Medulla oblongata (tissue), 1 donor: Measurements from ENCODE around the gene MSL3.
A peak's percentile ranks its signal among the peaks of the same experiment; 100 is the strongest.

Experiments
- DNase-seq: peaks from one replicate; pipeline ENCODE4 v3.0.0-alpha.2; 2015; ENCODE audit errors: extremely low spot score

Gene MSL3

DNA sequence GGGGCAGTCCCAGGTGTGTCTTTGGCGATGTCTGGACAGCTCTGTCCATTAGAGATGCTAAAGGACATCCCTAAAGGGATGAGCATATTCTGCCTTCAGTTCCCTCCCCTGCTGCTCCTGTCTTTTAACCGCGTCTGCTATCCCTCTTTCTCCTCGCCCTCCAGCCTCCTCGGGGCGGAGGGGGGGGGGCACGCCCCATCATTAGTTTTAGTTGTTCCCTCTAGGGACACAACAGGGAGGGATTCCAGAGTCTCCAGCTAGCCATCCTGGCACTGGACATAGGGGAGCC is 1.1 kb downstream of the MSL3 start:
- no peak for DNase-seq

DNA sequence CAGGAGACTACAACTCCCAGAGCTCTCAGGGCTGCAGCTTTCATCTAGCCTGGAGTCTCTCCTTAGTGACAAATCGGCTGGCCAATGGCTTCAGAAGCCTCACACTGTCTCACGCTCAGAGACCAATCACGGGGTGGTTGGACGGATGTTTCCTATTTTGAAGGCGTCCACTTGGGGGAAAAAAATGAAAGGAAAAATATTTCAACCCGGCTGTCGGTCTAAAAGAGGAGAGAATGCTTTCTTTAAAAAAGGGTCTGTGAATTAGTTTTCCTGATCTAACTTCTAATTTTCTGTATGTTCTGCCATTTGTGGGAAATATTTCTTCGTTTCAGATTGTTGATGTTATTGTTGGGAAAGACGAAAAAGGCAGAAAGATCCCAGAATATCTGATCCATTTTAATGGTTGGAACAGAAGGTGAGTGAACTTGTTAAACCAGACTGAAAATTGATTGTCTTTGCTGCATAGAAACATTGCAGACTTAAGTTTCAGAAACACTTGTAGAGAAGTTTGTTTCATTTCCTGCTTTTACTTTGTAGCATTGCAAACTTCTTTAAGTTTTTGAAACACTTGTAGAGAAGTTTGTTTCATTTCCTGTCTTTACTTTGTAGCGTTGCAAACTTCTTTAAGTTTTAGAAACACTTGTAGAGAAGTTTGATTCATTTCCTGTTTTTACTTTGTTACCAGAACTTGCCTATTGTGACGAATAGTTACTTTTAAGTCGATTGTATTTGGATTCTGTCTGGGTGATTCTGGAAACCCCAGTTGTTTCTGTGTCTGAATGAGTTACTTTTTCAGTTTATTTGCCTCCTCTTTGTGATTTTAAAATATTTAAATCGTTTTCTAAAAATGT is 1.6 kb downstream of the MSL3 start:
- DNase-seq = peak; percentile 97

DNA sequence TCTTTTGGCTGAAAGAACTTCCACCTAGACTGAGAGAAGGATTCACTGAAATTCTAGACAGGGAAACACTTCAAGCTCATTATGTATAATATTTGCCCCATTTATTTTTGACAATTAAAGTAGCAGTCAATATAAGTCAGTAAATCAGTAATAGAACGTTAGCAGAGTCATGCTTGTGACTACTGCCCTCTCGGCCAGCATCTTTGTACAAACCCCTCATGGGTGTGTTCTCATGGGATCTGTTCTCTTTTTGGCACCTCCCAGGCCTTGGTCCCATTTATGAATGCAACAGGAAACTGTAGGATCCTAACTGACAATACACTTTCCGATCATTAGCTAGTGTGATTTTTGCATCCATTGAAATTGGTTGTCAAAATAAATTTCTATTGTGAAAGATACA is 2.9 kb downstream of the MSL3 start:
- DNase-seq = no peak

DNA sequence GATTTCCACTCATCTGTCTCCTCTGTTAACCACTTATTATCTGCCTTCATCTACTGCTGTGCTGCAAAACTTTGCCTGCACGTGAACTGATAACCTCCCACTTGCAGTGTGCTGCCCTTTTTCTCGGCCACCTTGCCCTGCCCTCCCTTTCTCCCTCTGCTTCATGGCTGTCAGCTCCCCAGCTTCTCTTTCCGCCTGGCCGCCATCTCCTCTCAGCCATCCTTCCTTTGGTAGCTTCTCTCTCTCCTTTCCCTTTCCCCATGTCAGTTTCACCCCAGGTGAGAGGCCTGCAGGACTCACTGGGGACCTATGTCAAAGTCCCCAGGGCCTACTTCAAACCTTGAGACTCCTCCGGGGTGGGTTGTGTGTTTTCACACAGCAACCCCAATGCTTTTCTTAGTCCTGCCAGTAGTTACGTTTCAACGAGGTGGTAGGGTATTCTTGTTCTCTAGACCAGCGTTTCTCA is 6.6 kb downstream of the MSL3 start:
- no peak for DNase-seq

DNA sequence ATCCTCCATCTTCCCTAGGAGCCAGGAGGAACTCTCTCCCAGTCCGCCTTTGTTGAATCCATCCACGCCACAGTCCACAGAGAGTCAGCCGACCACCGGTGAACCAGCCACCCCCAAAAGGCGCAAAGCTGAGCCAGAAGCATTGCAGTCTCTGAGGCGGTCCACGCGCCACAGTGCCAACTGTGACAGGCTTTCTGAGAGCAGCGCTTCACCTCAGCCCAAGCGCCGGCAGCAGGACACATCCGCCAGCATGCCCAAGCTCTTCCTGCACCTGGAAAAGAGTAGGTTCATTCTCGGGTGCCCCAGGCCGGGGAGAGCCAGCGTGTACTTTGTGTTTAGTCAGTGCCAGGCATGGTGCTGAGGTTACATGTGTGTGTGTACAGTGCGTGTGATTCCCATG is 7.4 kb downstream of the MSL3 start:
- no peak for DNase-seq

DNA sequence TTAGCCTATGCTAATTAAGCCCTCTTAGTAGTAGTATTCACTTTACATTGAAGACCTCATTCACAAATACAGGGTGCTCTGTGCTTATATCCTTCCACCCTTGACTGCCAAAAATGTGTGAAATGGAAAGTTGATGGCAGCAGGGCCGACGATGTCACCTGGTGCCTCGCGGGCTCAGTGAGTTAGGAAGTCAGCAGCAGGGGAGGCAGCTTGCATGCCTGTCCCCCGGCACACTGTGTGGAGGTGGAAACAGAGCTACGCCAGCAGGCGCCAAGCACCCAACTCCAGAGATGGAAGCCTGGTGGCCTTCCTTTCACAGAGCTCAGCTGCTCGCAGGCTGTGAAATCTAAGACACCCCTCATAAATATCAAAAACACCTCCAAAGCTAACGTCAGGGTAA is 8.4 kb downstream of the MSL3 start:
- no peak for DNase-seq

DNA sequence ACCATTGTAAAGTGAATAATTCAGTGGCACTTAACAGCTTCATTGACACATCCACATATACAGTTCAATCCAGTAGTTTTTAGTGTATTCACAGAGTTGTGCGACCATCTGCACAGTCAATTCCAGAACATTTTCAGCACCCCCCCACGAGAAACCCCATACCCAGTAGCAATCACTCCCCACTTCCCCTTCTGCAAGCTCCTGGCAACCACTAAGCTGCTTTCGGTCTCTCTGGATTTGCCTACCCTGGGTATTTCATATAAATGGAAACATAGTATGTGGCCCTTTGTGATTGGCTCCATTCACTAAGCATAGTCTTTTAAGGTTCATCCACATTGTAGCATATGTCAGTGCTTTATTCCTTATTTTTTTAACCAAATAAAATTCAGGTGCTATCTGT is 10.0 kb downstream of the MSL3 start:
- peak; percentile 38 for DNase-seq

DNA sequence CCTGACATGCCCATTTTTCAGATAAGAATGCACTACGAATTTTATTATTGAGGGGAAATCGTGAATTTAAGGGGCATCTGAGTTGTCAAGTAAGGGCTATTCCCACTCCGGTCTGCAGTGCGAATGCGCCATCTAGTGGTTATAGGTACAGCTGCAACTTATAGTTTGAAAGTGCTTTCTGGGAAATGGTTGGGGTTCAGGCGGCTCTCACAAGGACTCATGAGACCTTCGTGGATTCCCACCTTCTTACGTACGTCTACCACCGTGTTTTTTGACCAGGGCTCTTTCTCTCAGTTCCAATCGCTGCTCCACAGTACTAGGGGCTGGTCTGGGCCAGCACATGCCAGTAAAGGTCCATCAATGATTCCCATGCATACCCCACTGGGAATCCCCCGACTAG is 12.3 kb downstream of the MSL3 start:
- DNase-seq = peak; percentile 54

DNA sequence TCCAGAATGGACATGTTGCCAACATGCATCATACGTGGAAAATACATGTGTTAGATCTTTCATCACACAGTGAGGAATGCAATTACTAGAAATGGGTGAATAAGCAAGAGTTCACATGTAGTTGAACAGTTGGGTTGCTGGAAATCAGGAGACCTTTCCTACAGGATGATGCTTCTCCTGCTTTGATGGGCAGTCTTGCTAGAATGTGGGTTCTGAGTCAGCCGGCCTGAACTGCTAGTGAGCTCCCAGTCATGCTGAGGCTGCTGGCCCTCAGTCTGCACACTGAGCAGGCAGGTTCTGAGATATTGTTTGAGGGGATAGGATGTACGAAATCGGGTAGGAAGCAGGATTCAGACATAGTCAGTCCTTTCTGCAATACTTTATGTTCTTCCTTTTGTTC is 20.2 kb downstream of the MSL3 start:
- DNase-seq = no peak

DNA sequence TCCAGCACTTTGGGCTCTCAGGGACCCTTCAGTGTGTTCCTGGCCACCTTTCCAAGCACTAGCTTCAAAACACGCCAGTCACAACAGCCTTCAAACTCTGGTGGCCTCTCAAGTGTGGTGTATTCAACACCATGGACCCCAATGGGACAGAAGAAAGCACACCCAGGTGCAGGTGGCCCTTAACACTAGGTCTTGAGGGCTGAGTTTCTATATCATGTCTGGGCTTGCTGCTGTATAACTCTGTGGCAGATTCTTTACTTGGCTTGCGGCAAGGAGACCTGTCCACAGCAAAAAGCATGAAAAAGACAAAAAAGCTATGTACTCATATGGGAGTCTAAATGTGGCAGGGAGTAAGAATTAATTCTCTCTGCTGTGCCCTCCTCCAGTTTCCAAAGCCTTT is 23.1 kb downstream of the MSL3 start:
- DNase-seq = no peak

DNA sequence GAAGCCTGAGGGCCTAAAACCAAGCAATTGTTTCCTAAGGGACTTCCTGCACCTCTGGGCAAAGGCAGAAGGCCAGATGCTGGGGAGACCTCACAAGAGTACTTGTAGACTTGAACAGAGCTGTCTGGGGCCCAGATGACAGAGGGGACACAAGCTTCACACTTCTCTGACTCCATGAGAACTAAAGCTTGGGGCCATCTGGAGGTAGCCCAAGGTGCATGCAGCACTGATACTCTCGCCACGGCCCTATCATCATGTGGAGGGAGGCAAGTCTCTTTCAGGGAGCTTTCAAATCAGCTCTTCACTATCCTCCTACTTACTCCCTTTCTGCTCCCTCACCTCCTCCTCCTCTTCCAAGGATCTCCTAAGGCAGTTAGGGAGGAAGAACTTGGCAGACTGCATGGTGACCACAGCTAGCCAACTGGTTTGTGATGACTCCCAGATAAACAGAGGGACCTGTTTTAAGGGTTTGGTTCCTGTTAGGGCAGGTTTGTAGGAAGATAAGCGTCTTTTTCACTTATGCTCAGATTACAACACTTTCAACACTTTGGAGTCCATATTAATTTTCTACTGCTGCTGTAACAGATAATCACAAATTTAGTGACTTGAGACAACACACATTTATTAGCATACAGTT is 23.8 kb downstream of the MSL3 start:
- no peak for DNase-seq

DNA sequence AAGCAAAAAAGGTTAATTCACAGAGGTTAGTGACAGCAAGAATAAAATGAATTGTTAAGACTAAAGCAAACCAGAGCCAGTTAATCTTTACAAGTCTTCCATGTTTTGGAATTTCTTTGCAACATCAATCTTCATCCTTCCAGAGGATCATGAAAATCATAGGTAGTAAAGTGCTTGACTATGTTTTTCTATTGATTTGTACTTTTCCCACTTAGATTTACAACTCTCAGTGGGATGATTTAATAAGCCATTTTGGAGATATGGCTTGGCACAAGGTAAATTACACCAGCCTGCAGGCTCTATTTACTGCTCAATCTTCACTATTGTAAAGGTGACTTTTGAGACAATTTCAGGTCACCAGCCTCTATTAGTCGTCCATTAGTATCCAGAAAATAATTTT is 26.5 kb downstream of the MSL3 start:
- no peak for DNase-seq

DNA sequence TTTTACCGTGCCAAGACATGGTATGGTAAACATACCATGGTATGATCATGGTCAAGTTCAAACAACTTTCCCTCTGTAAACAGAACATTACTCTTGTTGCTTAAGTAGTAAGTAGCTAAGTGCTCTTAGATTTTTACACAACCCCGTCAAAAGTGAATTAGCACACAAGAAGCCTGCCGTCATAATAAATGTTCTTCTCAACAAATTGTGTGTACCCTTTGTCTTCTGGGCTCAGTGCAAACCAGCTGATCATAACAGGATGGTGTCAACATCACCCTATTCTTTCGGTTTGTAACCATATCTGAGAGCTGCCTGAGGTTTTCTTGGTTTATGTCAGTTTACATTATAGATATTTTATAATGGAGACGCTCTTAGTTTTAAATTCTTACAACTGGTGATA is 28.8 kb downstream of the MSL3 start:
- DNase-seq = peak; percentile 9

DNA sequence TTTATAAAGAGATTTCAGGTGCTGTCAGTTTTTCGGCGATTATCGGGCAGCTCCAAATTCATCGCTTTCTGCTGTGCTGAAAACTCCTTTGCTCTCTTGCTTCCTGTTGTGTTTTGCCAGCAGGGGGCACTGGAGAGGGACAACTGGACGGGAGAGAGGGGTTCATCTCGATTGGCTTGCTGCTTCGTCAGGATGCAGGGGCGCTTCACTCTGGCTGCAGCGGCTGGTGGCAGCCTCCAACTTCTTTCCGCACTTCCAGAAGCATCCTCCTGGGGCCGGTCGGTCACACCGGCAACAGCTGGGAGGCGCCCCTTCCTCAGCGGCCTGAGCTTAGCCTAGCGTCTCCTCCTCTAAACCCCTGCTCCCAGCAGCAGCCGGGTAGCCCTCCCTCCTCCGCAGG is 29.5 kb downstream of the MSL3 start:
- DNase-seq = peak; percentile 81

DNA sequence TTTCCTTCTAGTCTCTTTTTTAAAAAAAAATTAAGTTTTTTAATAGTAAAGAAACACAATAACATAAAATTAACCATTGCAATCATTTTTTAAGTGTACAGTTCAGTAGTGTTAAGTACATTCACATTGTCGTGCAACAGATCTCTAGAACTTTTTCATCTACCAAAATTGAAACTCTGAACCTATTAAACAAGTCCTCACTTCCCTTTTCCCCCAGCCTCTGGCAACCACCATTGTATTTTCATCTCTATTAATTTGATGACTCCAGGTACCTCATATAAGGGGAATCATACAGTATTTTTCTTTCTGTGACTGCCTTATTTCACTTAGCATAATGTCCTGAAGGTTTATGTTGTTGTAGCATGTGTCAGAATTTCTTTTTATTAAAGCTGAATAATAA is 31.8 kb downstream of the MSL3 start:
- DNase-seq = no peak

DNA sequence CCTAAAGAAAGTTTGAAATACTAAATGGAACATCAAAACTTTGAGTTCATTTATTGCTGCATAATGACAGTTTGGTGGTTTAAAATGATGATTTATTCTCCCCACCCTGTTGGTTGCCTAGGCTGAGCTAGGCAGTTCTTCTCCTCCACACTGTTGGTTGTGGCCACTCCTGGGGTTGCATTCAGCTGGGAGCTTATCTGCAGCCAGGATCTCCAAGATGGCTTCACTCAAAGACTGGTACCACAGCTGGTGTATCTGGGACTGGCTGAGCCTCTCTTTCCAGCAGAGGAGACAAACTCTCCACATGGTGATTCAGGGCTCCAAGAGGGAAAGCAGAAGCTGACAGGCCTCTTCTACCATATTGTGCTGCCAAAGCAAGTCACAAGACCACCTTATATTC is 33.1 kb downstream of the MSL3 start:
- DNase-seq = no peak

DNA sequence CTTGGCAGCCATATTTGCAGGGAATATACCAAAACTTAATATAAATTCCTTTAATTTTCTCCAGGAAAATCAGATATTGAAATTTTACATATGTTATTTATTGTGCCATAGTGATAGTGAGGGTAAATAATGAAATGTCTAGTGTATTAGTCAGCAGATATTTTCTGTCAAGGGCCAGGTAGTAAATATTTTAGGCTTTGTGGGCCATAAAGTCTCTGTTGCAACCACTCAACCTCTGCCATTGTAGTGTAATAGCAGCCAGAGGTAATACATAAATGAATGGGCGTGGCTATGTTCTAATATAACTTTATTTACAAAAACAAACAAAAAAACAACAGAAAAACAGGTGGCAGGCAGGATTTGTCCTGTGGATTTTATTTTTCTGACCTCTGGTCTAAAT is 33.5 kb downstream of the MSL3 start:
- DNase-seq = no peak

DNA sequence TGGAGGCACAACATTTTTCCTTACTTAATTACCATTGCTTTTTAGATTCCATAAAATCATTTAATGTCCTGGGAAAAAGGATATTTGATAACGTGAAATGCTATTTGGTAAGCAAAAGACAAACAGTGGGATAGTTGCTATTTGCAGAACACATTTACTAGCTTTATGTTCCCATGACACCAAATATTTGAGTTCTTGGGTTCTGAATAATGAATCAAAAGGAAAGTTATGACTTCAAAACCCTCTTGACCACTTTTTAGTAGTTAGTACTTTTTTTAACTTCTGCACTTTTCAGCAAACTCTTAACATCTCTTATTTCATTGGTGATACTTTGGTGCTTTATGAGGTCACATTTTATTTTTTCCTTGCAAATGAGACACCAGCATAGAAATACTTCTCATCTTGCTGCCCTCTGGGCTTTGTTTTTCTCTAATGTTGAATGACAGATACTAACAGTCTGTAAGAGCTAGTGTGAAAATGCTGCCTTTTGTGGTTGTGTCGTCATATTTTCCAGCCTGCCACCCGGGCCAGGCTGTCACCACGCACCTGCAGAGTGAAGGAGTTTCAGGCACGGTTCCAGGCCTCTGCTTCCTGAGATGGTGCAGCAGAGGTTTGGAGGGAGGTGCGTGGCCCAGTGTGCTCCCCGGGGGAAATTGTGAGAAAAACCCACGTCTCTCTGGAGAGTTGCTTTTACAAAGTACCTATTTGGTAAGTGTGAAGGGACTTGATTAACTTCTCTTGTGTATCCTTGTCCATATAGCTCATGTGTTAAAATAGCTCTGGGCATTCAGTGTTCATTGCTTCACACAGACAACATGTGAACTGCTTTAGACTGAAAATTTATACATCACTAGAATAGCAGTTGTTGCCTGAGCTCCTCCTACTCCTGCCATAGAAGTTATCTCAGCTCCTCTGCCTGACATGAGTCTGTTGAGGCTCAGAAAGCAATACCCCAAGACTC is 34.7 kb downstream of the MSL3 start:
- DNase-seq = no peak

DNA sequence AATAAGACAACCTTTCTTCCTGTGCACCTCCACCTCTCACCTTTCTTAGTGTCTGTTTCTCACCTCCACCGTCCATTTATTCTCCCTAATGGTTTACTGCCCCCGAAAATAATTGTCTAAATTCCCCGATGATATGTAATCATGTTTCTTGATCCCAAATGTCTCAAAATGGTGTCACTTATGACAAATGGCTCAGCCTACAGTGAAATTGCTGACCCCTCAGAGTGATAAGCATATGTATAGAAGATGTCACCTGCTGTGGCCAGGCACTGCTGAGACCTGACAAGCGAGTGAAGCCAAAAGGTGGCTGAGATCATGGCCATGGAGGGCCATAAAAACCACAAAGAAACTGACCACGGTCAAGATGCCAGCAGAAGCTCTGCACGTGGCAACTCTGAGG is 35.7 kb downstream of the MSL3 start:
- DNase-seq = no peak

DNA sequence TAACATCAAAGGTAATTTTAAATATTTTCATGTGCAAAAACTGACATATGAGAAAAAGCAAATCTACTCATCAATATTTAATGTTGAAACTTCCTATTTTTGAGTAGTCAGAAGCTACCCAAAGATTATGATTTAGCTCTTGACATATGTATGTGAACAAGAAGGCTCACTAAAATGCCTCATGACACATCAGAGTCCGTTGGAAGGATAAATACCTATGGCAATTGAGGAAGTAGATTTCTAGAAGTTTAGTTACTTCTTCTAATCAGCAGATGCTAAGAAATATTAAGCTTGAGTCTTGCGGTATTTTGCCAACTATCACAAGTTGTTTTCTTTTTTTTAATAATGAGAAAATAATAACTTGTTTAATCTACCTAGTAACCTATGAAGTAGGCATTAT is 55.3 kb downstream of the MSL3 start:
- no peak for DNase-seq
